Measurements from ENCODE around the gene ZNF718.

GRCh38 chr4:112771-113170 is 11.5 kb upstream of the ZNF718 start:
- no peak for TF ChIP-seq CTCF (IDR thresholded peaks at IDR 0.05; ENCODE audit: borderline replicate concordance, extremely low read depth, low read length, poor library complexity, severe bottlenecking)
- no peak for TF ChIP-seq EZH2 (IDR thresholded peaks at IDR 0.05; ENCODE audit: borderline replicate concordance, low read depth, low read length, severe bottlenecking)

All from DND-41 (cell line).